SK-N-MC (cell line): ENCODE measurements around the gene DECR2.

Experiments used
- EZH2 ChIP-seq: fragments of 200-600 bp; sonication (generic); IDR thresholded peaks from one replicate; pipeline ENCODE4 v1.6.1; 2017; ENCODE audit warnings: antibody characterized with exemption
- FOXP2 ChIP-seq: optimal IDR thresholded peaks from 2 replicates; pipeline ENCODE3; 2011; ENCODE audit warnings: mild to moderate bottlenecking, moderate library complexity; ENCODE audit not compliant: insufficient read depth; ENCODE audit errors: extremely low read length, control extremely low read depth
- POLR2AphosphoS5 ChIP-seq: IDR thresholded peaks from 2 replicates; pipeline ENCODE4 v1.6.1; 2012; ENCODE audit warnings: mild to moderate bottlenecking, low read depth, low read length, borderline replicate concordance

DNA sequence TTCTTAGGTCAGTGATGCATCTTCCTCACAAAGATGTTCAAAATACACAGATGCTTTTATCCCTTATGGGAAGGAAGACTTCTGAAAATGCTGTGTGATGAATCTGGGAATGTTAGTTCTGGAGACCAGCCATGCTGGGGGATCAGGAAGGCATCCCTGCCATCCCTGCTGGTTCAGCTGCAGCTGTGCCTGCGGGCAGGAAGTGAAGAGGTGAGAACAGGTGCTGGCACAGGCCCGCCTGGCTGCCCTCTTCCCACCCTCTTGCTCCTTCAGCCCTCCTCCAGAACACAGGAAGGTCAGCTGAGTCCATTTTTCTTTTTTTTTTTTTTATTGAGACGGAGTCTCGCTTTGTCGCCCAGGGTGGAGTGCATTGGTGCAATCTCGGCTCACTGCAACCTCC lies 38.9 kb downstream of the DECR2 start:
- TF ChIP-seq POLR2AphosphoS5, result no peak
- TF ChIP-seq EZH2, result no peak
- no peak for TF ChIP-seq FOXP2
